Smooth muscle cell (in vitro differentiated cells): Measurements from ENCODE around the gene MUC22. TPM values are rescaled to one million over a fixed set of nuclear protein-coding genes. Genes with fewer than 3 reads are reported as not detected.
A peak's percentile ranks its signal among the peaks of the same experiment; 100 is the strongest.

Experiments
- DNase-seq: peaks from one replicate; lab custom pipeline; 2025; ENCODE audit not compliant: unreplicated experiment; lab: John Stamatoyannopoulos, UW
- H2AFZ ChIP-seq: fragments of 200-600 bp; sonication (generic); 2 replicates; pipeline ENCODE4 v1.6.0; 2016; ENCODE audit warnings: antibody characterized with exemption, low read depth, mild to moderate bottlenecking
- H3F3A ChIP-seq: fragments of 200-600 bp; sonication (generic); 2 replicates; pipeline ENCODE4 v1.6.0; 2017; ENCODE audit warnings: antibody characterized with exemption, low read depth
- H3K27ac ChIP-seq: fragments of 200-600 bp; sonication (generic); 2 replicates; pipeline ENCODE4 v1.5.1; 2016; ENCODE audit warnings: low read depth, mild to moderate bottlenecking
- H3K27me3 ChIP-seq: fragments of 200-600 bp; sonication (generic); 2 replicates; pipeline ENCODE4 v1.6.1; 2016; ENCODE audit warnings: low read depth, mild to moderate bottlenecking
- H3K36me3 ChIP-seq: fragments of 200-600 bp; sonication (generic); 2 replicates; pipeline ENCODE4 v1.5.1; 2016; ENCODE audit warnings: low read depth
- H3K4me1 ChIP-seq: fragments of 200-600 bp; sonication (generic); 2 replicates; pipeline ENCODE4 v1.5.1; 2016; ENCODE audit warnings: low read depth
- H3K4me2 ChIP-seq: fragments of 200-600 bp; sonication (generic); 2 replicates; pipeline ENCODE4 v1.6.0; 2016; ENCODE audit warnings: mild to moderate bottlenecking
- H3K4me3 ChIP-seq: fragments of 200-600 bp; sonication (generic); 2 replicates; pipeline ENCODE4 v1.5.1; 2016; ENCODE audit warnings: mild to moderate bottlenecking
- H3K79me2 ChIP-seq: fragments of 200-600 bp; sonication (generic); 2 replicates; pipeline ENCODE4 v1.6.0; 2016; ENCODE audit warnings: low read depth, mild to moderate bottlenecking
- H3K9ac ChIP-seq: fragments of 200-600 bp; sonication (generic); 2 replicates; pipeline ENCODE4 v1.6.0; 2016; ENCODE audit warnings: low read depth
- H3K9me3 ChIP-seq: fragments of 200-600 bp; sonication (generic); replicated peaks from 2 replicates; pipeline ENCODE4 v1.5.1; 2016; ENCODE audit warnings: low read depth
- H4K20me1 ChIP-seq: fragments of 200-600 bp; sonication (generic); 2 replicates; pipeline ENCODE4 v1.6.0; 2016; ENCODE audit warnings: low read depth
- WGBS: methylation state at CpG from one replicate; pipeline ENCODE4 v1.1.7; 2016; ENCODE audit warnings: low lambda C conversion rate; 5-methylcytosine and 5-hydroxymethylcytosine counted together
- polyA plus RNA-seq: library from polyadenylated mRNA; unstranded; fragments of >200 nt; fragmentation: Nextera tagmentation; extraction: Ambion mirVana; gene quantifications from 2 replicates; pipeline ENCODE4 v1.2.1, GENCODE V29; 2016
- small RNA-seq: library from RNA; depleted of rRNA; stranded (forward); fragments of <200 nt; gene quantifications from one replicate; pipeline ENCODE3, GENCODE V24; 2014
- total RNA-seq: library from RNA; depleted of rRNA; stranded (reverse); fragments of >200 nt; gene quantifications from 2 replicates; pipeline ENCODE4 v1.2.3, GENCODE V29; 2014
- TF ChIP-seq, protein P1 (sequence below): fragments of 200-600 bp; sonication (generic); IDR thresholded peaks from 2 replicates; pipeline ENCODE4 v1.5.1; 2017; ENCODE audit warnings: borderline replicate concordance, mild to moderate bottlenecking, antibody characterized with exemption; ENCODE audit not compliant: insufficient read depth, poor library complexity, severe bottlenecking

The MUC22 gene
- total and polyA plus RNA-seq, 2 experiments from 2014 or later: not detected

DNA sequence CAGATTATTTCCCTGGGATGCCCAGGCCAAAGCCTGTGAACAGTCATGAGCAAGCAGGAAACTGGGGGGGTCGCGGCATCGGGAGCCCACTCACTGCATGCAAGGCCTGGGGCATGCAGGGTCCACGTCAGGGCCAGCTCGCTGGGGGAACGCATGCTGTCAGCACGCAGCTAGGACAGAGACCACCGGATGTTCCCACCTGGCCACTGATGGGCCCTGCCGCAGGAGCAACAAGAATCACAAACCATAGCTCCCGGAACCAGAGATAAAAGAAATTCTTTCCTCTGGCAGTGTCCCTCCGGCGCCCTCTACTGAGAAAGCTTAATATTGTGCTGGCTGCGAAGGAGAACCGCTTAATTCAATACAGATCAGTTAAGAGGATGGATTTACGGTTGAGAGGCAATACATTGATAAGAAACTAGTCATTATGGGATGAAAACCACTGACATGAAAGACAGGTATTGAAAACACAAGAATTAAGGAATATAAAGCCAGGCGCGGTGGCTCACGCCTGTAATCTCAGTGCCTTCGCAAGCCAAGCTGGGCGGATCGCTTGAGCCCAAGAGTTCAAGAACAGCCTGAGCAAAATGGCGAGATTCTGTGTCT, 69.5 kb downstream of the MUC22 start:
- Histone ChIP-seq H3K36me3 (no peaks in the 10 kb centered on the region), H3K9me3 (no peaks in the 10 kb centered on the region), H3K27ac (no peak overlapping the region), H3K4me2 (peak overlapping the region; percentile 54), H3K4me3 (no peak overlapping the region), H4K20me1 (no peaks in the 10 kb centered on the region), H3K79me2 (no peaks in the 10 kb centered on the region), H2AFZ (no peak overlapping the region), H3K4me1 (no peaks in the 10 kb centered on the region), H3K27me3 (no peaks in the 10 kb centered on the region), H3K9ac (no peak overlapping the region), H3F3A (peaks cover 2% of the 10 kb centered on the region)
- WGBS: 30% methylated on average over 22 of the region's 22 CpGs
- TF ChIP-seq, protein P1, sequence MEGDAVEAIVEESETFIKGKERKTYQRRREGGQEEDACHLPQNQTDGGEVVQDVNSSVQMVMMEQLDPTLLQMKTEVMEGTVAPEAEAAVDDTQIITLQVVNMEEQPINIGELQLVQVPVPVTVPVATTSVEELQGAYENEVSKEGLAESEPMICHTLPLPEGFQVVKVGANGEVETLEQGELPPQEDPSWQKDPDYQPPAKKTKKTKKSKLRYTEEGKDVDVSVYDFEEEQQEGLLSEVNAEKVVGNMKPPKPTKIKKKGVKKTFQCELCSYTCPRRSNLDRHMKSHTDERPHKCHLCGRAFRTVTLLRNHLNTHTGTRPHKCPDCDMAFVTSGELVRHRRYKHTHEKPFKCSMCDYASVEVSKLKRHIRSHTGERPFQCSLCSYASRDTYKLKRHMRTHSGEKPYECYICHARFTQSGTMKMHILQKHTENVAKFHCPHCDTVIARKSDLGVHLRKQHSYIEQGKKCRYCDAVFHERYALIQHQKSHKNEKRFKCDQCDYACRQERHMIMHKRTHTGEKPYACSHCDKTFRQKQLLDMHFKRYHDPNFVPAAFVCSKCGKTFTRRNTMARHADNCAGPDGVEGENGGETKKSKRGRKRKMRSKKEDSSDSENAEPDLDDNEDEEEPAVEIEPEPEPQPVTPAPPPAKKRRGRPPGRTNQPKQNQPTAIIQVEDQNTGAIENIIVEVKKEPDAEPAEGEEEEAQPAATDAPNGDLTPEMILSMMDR: peak; percentile 73
- no peak for DNase-seq

DNA sequence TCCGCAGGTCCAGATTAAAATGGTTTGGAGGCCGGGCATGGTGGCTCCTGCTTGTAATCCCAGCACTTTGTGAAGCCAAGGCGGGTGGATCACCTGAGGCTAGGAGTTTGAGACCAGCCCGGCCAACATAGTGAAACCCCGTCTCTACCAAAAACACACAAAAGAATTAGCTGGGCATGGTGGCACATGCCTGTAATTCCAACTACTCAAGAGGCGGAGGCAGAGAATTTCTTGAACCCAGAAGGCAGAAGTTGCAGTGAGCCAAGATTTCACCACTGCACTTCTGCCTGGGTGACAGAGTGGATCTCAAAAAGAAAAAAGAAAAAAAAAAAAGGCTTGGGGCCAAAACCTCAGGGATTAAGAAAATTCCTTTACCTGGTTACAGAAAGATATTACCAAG, 71.6 kb downstream of the MUC22 start:
- Histone ChIP-seq H3K79me2 (no peaks in the 10 kb centered on the region), H3K27ac (no peak overlapping the region), H3F3A (peaks cover 19% of the 10 kb centered on the region), H2AFZ (no peak overlapping the region), H3K36me3 (no peaks in the 10 kb centered on the region), H3K4me2 (no peak overlapping the region), H4K20me1 (no peaks in the 10 kb centered on the region), H3K27me3 (no peaks in the 10 kb centered on the region), H3K4me1 (no peaks in the 10 kb centered on the region), H3K9ac (no peak overlapping the region), H3K9me3 (no peaks in the 10 kb centered on the region), H3K4me3 (no peak overlapping the region)
- no peak for DNase-seq
- TF ChIP-seq, protein P1: no peak
- 81% methylated on average over 6 of the region's 6 CpGs for WGBS

DNA sequence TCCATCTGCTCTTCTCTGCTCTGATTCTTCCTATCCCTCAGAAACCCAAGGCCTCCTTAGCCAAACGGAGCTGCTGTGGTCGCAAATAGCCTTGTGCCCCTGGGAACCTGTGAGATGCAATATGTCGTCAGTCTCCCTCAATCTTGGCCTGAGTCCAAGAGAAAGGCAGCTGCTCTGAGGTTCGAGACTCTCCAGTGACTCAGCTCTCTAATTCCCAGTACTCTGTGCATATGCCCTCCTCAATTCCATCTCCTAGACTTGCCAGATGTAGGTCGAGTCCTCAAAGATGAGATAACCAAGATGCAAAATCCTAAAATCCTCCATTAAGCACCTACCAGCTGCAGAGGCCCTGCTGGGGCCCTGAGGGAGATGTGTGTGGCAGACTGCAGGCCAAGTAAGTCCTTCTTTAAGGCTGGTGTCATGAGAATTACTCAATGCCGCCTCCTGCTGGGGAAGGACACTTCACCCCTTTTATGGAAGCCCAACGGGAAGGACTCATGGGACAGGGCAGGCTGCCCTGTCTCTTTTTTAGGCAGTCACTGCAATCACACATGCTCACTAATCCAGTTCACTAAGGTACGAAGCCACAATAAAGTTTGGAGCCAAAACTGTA, 73.6 kb downstream of the MUC22 start:
- Histone ChIP-seq H3K9ac (no peak overlapping the region), H4K20me1 (no peaks in the 10 kb centered on the region), H2AFZ (no peak overlapping the region), H3K9me3 (no peaks in the 10 kb centered on the region), H3K36me3 (no peaks in the 10 kb centered on the region), H3K79me2 (no peaks in the 10 kb centered on the region), H3K27ac (peak overlapping the region; percentile 67), H3K4me2 (peak overlapping the region; percentile 21), H3K27me3 (no peaks in the 10 kb centered on the region), H3K4me1 (no peaks in the 10 kb centered on the region), H3F3A (peaks cover 19% of the 10 kb centered on the region), H3K4me3 (no peak overlapping the region)
- WGBS: 12% methylated on average over 8 of the region's 8 CpGs
- DNase-seq: no peak
- TF ChIP-seq, protein P1: peak; percentile 67

Small RNA genes lying within 50 kb of the gene (small RNA-seq; reads per million reads assigned to genes)
- gene RNU6-1133P: not detected

Other genes starting within 250 kb of the MUC22 start
- gene DDR1, start 126.0 kb upstream of the MUC22 start, total RNA-seq: 30.7 and 82.6 TPM in 2 replicates
- 23.8 and 77.3 TPM in 2 replicates for gene DDR1, start 126.0 kb upstream of the MUC22 start, polyA plus RNA-seq
- gene GTF2H4, start 102.3 kb upstream of the MUC22 start, total RNA-seq: 15.6 and 24.8 TPM in 2 replicates
- gene GTF2H4, start 102.3 kb upstream of the MUC22 start, polyA plus RNA-seq: 7.2 and 9.5 TPM in 2 replicates
- 15.1 and 18.4 TPM in 2 replicates for gene VARS2, start 96.2 kb upstream of the MUC22 start, total RNA-seq
- 15.4 and 19.6 TPM in 2 replicates for gene VARS2, start 96.2 kb upstream of the MUC22 start, polyA plus RNA-seq
- not detected in 2 replicates for gene SFTA2, start 78.3 kb upstream of the MUC22 start, total RNA-seq
- gene SFTA2, start 78.3 kb upstream of the MUC22 start, polyA plus RNA-seq: not detected in 2 replicates
- 0.31 TPM in 1 of 2 replicates, not detected in the other for gene MUCL3, start 69.5 kb upstream of the MUC22 start, total RNA-seq
- not detected in 2 replicates for gene MUCL3, start 69.5 kb upstream of the MUC22 start, polyA plus RNA-seq
- not detected in 2 replicates for gene MUC21, start 26.8 kb upstream of the MUC22 start, total RNA-seq
- gene MUC21, start 26.8 kb upstream of the MUC22 start, polyA plus RNA-seq: not detected in 2 replicates
- 0.63 and 0.94 TPM in 2 replicates for gene C6orf15, start 102.1 kb downstream of the MUC22 start, total RNA-seq
- 0.52 and 1.5 TPM in 2 replicates for gene C6orf15, start 102.1 kb downstream of the MUC22 start, polyA plus RNA-seq
- 2.6 and 6.5 TPM in 2 replicates for gene PSORS1C1, start 104.3 kb downstream of the MUC22 start, total RNA-seq
- 1.6 and 2.1 TPM in 2 replicates for gene PSORS1C1, start 104.3 kb downstream of the MUC22 start, polyA plus RNA-seq
- gene CDSN, start 110.0 kb downstream of the MUC22 start, total RNA-seq: 1.4 and 11.6 TPM in 2 replicates
- gene CDSN, start 110.0 kb downstream of the MUC22 start, polyA plus RNA-seq: 1.2 TPM in 1 of 2 replicates, not detected in the other
- 0.49 and 0.90 TPM in 2 replicates for gene PSORS1C2, start 128.6 kb downstream of the MUC22 start, total RNA-seq
- gene PSORS1C2, start 128.6 kb downstream of the MUC22 start, polyA plus RNA-seq: 0.97 and 1.1 TPM in 2 replicates
- gene CCHCR1, start 147.3 kb downstream of the MUC22 start, total RNA-seq: 4.9 and 8.2 TPM in 2 replicates
- gene CCHCR1, start 147.3 kb downstream of the MUC22 start, polyA plus RNA-seq: 15.0 and 25.4 TPM in 2 replicates
- gene TCF19, start 148.1 kb downstream of the MUC22 start, total RNA-seq: 4.5 and 7.8 TPM in 2 replicates
- gene TCF19, start 148.1 kb downstream of the MUC22 start, polyA plus RNA-seq: 5.4 and 10.5 TPM in 2 replicates
- gene POU5F1, start 160.2 kb downstream of the MUC22 start, total RNA-seq: not detected in 2 replicates
- gene POU5F1, start 160.2 kb downstream of the MUC22 start, polyA plus RNA-seq: 0.25 TPM in 1 of 2 replicates, not detected in the other